A549 (cell line): Measurements from ENCODE around the gene NR3C1.

Experiments
- CBX2 ChIP-seq: fragments of 200-600 bp; sonication (generic); IDR thresholded peaks from 2 replicates; pipeline ENCODE4 v1.6.1; 2016; ENCODE audit warnings: low read depth, mild to moderate bottlenecking, borderline replicate concordance
- EP300 ChIP-seq, 2 experiments: fragments of >200 bp; sonication (Bioruptor Twin); formaldehyde crosslinking; IDR thresholded peaks; 2 replicates in 1 of 2; 3 replicates in 1 of 2; pipeline ENCODE4 v1.6.1; 2016 to 2017
- HDAC2 ChIP-seq: fragments of 200-600 bp; sonication (generic); IDR thresholded peaks from 2 replicates; pipeline ENCODE4 v1.6.1; 2016
- HOXA7 ChIP-seq: fragments of 250-450 bp; sonication (Bioruptor Pico); IDR thresholded peaks from 2 replicates; pipeline ENCODE4 v1.5.0; 2020; ENCODE audit warnings: mild to moderate bottlenecking, moderate library complexity
- KDM1A ChIP-seq: fragments of 200-600 bp; sonication (generic); IDR thresholded peaks from 2 replicates; pipeline ENCODE4 v1.6.1; 2016; ENCODE audit warnings: low read depth, mild to moderate bottlenecking
- POLR2A ChIP-seq: IDR thresholded peaks from 2 replicates; pipeline ENCODE4 v1.6.1; 2012; ENCODE audit warnings: mild to moderate bottlenecking, low read length
- RCOR1 ChIP-seq: fragments of 150-350 bp; IDR thresholded peaks from 2 replicates; pipeline ENCODE4 v1.6.1; 2014; ENCODE audit warnings: antibody characterized with exemption, low read length, low read depth
- RNF2 ChIP-seq: fragments of 200-600 bp; sonication (generic); IDR thresholded peaks from 2 replicates; pipeline ENCODE4 v1.6.1; 2016; ENCODE audit warnings: low read depth, mild to moderate bottlenecking, antibody characterized with exemption, moderate library complexity, borderline replicate concordance
- TF ChIP-seq, protein P1 (sequence below): fragments of >200 bp; sonication (Bioruptor Twin); formaldehyde crosslinking; IDR thresholded peaks from 3 replicates; pipeline ENCODE4 v1.5.1; 2016
- TF ChIP-seq, protein P2 (sequence below): fragments of 200-600 bp; sonication (generic); IDR thresholded peaks from 2 replicates; pipeline ENCODE4 v1.6.1; 2016; ENCODE audit warnings: antibody characterized with exemption, mild to moderate bottlenecking, moderate library complexity

DNA sequence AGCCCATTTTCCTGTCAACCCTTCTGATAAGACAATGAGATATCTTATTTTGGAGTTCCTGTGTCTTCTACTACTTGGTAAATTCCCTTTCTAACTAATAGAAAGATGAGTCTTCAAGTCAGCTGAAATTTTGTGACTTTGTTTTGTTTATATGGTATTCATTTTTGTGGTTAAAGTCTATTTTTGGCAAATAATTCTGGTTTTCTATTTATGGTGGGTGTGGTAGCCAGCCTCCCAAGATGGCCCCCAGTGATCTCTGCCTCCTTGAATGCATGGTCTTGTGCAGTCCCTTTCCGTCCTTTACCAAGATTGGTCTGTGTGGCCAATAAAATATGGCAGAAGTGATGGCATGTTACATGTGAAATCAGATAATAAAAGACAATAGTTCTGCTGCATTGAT is 91.5 kb downstream of the NR3C1 start:
- TF ChIP-seq CBX2 (no peak), HOXA7 (CRISPR knock-in tag) (no peak), RNF2 (no peak), KDM1A (no peak), EP300 (IDR thresholded peaks at IDR 0.05) (no peak), POLR2A (no peak), RCOR1 (no peak), HDAC2 (no peak)
- TF ChIP-seq, protein P1, sequence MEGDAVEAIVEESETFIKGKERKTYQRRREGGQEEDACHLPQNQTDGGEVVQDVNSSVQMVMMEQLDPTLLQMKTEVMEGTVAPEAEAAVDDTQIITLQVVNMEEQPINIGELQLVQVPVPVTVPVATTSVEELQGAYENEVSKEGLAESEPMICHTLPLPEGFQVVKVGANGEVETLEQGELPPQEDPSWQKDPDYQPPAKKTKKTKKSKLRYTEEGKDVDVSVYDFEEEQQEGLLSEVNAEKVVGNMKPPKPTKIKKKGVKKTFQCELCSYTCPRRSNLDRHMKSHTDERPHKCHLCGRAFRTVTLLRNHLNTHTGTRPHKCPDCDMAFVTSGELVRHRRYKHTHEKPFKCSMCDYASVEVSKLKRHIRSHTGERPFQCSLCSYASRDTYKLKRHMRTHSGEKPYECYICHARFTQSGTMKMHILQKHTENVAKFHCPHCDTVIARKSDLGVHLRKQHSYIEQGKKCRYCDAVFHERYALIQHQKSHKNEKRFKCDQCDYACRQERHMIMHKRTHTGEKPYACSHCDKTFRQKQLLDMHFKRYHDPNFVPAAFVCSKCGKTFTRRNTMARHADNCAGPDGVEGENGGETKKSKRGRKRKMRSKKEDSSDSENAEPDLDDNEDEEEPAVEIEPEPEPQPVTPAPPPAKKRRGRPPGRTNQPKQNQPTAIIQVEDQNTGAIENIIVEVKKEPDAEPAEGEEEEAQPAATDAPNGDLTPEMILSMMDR: no peak
- TF ChIP-seq, protein P2, sequence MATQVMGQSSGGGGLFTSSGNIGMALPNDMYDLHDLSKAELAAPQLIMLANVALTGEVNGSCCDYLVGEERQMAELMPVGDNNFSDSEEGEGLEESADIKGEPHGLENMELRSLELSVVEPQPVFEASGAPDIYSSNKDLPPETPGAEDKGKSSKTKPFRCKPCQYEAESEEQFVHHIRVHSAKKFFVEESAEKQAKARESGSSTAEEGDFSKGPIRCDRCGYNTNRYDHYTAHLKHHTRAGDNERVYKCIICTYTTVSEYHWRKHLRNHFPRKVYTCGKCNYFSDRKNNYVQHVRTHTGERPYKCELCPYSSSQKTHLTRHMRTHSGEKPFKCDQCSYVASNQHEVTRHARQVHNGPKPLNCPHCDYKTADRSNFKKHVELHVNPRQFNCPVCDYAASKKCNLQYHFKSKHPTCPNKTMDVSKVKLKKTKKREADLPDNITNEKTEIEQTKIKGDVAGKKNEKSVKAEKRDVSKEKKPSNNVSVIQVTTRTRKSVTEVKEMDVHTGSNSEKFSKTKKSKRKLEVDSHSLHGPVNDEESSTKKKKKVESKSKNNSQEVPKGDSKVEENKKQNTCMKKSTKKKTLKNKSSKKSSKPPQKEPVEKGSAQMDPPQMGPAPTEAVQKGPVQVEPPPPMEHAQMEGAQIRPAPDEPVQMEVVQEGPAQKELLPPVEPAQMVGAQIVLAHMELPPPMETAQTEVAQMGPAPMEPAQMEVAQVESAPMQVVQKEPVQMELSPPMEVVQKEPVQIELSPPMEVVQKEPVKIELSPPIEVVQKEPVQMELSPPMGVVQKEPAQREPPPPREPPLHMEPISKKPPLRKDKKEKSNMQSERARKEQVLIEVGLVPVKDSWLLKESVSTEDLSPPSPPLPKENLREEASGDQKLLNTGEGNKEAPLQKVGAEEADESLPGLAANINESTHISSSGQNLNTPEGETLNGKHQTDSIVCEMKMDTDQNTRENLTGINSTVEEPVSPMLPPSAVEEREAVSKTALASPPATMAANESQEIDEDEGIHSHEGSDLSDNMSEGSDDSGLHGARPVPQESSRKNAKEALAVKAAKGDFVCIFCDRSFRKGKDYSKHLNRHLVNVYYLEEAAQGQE: no peak
